ENCODE measurements around the gene PELI2.

Gene PELI2, protein sequence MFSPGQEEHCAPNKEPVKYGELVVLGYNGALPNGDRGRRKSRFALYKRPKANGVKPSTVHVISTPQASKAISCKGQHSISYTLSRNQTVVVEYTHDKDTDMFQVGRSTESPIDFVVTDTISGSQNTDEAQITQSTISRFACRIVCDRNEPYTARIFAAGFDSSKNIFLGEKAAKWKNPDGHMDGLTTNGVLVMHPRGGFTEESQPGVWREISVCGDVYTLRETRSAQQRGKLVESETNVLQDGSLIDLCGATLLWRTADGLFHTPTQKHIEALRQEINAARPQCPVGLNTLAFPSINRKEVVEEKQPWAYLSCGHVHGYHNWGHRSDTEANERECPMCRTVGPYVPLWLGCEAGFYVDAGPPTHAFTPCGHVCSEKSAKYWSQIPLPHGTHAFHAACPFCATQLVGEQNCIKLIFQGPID

GRCh38 chr14:56117765-56118610 is at the start of gene PELI2:
Gene PELI2, plus strand, starts transcription at chr14:56118411. Its CDS starts 250 bp downstream, at chr14:56118661.
- peak; percentile 83 for DNase-seq

- no peak for DNase-seq
These were observed 44.4 kb upstream of the PELI2 start for GRCh38 chr14:56073799-56074198.

GRCh38 chr14:56075301-56075700 is 42.9 kb upstream of the PELI2 start:
- DNase-seq = no peak

GRCh38 chr14:56081139-56081538 is 37.1 kb upstream of the PELI2 start:
- no peak for DNase-seq

DNA sequence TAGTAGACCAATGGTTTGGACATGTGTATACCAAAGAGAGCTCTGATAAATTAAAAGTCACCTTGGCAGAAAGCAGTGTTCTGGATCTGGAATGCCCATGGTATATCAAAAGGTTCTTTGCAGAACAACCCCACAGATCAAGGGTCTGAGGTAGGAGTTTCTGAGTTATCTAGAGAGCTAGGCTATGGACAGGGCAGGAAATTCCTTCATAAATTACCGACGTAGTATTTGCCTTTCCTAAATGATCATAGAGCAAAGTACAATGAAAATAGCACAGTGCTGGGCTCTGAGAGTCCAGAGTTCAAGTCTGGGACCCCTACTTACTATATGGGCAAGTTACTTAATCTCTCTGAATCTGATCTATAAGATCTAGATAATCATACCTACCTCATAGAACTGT is 35.3 kb upstream of the PELI2 start:
- DNase-seq = no peak

DNA sequence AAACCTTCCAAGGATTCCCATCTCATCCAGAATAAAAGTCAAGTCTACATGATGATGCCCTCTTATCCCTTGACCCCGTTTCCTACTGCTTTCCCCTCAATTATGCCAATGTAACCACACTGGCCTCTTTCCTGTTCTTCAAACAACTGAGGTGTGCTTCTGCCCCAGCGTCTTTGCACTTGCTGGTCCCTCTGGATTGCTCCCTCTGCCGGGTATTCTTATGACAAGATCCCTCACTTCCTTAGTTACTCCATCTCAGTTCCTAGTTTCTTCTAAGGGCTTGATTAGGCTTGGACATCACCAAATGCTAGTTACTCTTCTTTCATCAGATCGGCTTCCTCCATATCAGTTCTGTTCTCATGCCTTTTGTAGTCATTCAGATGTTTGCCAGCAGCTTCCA is 32.7 kb upstream of the PELI2 start:
- DNase-seq = no peak

DNA sequence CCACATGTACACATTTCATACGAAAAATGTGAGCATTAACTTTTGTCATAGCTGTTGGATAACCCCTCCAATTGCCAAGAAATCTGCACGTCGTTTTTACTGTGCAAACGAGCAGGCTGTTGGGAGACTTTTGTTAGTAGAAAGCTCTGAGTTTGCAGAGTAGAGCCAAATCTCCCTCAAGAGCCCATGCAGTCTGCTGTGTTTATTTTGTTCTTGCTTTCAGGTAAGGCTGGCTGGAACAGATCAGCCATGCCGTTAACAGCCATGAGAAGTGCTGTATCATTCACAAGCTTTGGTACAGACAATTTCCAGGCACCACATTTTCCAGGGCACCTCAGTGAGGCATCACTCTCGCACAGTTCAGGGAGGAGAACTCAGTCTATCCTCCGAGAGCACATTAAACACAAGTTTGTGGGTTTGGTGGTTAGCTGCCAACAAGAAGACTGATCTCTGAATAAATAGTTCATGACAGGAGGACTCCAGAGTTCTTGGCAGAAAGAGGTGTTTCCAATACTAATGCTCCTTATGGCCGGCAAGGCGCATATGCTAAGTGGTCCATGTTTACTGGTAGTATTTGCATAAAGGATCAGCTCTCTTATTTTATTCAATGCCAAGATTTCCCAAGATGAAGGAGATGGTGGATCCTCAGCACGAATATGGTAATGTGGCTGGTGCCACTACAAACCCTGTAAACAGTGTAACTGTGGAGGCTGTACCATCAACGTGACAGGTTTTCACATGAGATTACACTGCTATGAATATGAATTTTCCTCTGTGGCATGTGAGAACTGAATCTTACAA is 30.3 kb upstream of the PELI2 start:
- peak; percentile 58 for DNase-seq

DNA sequence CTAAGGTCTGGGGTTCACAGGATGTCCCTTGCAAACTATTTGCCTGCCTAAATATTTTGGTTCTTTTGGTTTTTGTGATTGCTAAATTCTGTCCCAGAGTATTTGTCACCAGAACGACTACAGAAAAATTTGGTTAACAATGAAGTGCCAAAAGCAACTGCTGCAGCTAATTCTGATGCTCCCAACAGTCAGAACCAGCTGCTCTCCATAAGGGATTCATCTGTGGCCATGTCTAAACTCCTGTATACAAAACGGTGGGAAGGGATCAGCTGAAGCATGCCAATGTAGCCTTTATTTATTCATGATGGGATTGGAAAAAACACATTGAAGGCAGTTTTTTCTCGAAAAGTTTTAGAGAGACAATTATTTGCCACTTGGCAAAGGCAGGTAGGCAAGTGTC is 29.3 kb upstream of the PELI2 start:
- no peak for DNase-seq

DNA sequence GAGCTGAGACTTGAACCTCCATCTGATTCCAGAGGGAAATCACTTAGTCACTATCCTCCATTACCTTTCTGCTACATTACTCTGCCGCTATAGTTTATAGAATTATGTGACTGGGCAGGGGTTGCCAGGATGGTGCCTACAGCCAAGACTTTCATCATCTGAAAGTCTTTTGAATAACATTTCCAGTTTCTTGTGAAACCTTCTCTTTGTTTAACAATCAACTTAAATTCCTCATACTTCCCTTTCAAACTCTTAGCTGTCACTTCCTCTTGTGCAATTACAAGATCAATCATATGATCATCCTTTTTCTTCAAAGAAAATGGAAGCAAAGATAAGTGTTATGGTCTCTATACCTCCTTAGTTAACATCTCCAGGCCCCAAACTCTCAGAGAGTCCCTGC is 25.4 kb upstream of the PELI2 start:
- DNase-seq = no peak

GRCh38 chr14:56094076-56094475 is 24.1 kb upstream of the PELI2 start:
- DNase-seq = no peak

DNA sequence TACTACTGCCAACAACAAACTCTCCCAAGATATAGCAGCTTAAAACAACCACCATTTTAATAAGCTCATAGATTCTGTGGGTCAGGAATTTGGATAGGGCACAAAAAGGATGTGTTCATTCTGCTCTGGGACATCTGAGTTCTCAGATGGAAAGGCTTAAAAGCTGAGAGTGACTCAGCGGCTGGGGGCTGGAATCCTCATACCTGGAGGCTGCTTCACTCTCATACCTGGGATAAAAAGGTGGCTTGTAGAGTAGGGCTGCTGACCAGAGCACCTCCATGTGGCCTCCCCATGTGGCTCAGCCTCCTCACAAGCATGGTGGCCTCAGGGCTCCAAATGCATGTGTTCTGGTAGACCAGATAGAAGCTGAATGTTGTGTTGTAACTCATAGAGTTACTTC is 20.2 kb upstream of the PELI2 start:
- no peak for DNase-seq

- no peak for DNase-seq
These were observed 19.0 kb upstream of the PELI2 start for GRCh38 chr14:56099081-56099797.

- DNase-seq = no peak
These were observed 17.7 kb upstream of the PELI2 start for GRCh38 chr14:56100556-56100955.

GRCh38 chr14:56102941-56103340 is 15.3 kb upstream of the PELI2 start:
- no peak for DNase-seq

GRCh38 chr14:56107615-56108014 is 10.6 kb upstream of the PELI2 start:
- no peak for DNase-seq

GRCh38 chr14:56108057-56108456 is 10.2 kb upstream of the PELI2 start:
- no peak for DNase-seq

- no peak for DNase-seq
These were observed 5.4 kb upstream of the PELI2 start for GRCh38 chr14:56112781-56113180.

DNA sequence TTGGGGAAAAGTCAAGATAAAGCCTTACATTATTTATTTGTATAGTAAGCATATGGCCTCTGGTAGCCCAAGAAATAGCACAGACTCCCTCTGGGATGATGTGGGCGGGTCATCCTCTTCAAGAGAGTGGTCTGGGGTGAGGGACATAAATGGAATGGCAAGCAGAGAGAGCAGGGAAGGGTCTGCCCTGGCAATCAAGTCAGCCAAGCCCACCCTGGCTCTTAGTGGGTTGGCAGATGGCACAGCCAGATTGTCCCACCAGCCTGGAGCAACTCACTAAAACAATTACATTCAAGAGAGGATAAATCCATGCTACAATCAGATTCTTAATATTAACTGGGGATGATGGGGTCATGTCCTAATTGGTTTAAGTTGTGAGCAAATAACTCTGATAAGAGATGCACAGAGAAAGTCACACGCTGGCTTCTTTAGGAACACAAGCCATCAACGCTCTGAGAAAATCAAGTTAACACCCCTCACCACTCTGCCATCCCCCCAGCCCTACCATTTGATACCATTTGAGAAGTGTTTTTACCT is 2.8 kb upstream of the PELI2 start:
- no peak for DNase-seq

DNA sequence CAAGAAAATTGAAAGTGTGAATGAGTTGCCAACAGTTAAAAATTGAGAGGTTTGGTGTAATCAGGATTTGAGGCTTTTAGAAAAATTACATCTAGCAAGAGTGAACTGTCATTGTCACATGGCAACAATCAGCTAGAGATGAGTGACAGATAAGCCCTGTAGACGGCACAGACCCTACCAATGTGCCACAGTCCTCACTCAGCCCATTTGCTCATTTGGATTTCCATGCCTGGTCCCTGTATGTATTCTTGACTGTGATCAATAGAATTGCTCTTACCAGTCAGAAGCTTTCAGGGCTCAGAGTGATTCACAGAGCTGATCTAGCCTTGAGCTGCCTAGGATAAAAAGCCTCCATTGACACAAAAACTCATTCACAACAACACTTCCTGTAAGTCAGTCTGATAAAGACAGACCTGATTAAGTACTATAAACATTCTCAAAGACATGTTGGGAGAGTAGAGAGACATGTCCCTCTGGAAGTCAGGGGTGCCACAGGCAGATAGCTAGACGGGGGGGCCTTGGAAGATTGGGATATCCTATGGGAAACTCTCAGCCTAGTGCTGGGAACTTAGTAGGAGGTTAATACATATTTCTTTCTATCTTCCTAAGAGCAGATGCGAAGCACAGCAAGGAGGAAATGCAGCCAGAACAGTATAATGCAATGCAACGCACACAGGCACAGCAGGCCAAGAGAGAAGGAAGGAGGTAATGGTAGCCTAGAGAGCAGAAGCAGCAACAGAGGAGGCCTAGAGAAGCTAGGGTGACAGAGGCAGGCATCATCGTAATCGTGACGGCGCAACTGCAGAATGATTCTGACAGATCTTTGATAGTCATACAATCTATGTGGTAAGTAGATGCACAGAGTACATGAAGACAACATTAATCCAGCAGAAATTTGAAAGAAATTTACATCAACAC is 2.0 kb upstream of the PELI2 start:
- no peak for DNase-seq

GRCh38 chr14:56118611-56119181 is 485 bp downstream of the PELI2 start:
- peak; percentile 37 for DNase-seq
